GM18507 (cell line): Measurements from ENCODE around the gene MAP1LC3A.
"Not testable (repeated sequence)": the region's sequence is repeated elsewhere in the genome, so short reads cannot be mapped to it uniquely, and the experiment has no call there.

Source experiments
- DNase-seq: peaks from one replicate; pipeline ENCODE4 v3.0.0; 2011; ENCODE audit warnings: low read depth; ENCODE audit not compliant: insufficient read length; ENCODE audit errors: extremely low spot score
- FAIRE-seq: peaks from 2 replicates; lab custom pipeline; 2011; peaks lifted over from hg19 to GRCh38; lab: Jason Lieb, UNC

Gene MAP1LC3A

DNA sequence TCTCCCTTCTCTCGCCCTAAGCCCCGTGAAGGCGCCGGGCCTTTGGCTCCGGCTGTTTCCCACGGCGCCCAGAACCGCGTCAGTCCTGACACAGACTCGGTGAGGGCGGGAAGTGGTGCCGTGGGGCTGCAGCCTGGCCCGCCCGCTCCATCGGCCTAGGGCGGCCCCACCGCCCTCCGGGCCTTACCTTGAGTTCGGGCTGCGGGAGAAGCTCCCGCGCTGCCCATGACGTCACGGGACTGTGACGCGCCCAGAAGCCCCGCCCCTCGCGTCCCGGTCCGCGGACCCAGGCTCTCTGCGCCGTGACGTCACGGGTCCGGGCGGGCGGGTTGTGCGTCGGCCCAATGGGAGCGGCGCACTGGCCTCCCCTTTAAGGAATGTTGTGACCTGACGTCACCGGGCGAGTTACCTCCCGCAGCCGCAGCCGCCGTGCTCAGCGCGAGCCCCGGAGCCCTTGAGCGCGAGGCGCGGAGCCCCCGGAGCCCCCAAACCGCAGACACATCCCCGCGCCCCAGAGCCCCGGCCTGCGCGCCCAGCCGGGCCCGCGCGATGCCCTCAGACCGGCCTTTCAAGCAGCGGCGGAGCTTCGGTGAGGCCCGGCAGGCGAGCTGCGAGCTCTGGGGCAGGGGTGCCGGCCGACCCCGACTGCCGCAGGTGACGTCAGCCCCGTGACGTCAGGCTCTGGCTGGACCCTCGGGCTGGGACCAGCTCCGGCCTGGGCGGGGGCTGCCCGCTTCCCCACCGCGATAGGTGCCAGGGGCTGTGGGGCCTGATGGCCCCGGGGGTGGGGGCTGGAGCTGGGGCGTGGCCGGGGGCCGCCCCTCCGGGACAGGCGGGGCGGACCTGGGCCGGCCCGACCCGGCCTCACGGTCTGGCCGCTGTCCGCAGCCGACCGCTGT is at the start of gene MAP1LC3A:
MAP1LC3A (plus strand) TSS at position 399 of the 899 bp plus-strand sequence; CDS start at position 550, 151 bp downstream.
- peak; percentile 48 for FAIRE-seq
- peak; percentile 81 for DNase-seq

DNA sequence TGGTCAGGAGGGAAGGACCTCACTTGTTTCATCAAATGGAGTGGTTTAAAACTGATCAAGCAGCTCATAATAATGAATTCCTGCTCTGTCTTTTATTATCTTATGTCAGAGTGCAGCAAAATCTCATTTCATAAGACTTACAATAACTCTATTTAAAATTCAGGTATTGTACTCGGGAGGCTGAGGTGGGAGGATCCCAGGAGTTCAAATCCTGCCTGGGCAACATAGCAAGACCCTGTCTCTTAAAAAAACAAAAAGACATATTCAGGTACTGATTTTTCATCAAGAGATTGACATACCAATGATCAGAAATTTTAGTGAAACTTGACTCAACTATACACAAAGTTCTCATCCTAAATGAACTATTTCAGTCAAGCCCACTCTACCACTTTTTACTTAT is 47.9 kb upstream of the MAP1LC3A start:
- no peak for FAIRE-seq
- DNase-seq, result no peak

DNA sequence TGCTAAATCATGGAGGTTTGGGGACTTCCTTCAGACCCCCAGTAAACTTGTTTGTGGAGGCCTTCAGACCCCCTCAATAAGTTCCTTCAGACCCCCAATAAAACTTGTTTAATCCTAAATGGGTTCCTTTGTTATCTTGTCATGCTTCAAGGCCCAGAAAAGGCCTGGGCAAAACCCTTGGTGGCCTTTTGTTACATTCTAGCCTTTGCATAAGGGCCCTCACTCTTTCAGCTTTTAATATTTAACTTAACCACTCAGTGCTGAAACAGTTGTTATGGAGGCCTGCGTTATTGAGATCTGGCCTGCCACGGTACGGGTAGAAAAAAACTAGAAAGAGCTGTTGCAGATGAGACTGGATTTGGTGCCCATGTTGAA is 46.6 kb upstream of the MAP1LC3A start:
- FAIRE-seq, result no peak
- no peak for DNase-seq

DNA sequence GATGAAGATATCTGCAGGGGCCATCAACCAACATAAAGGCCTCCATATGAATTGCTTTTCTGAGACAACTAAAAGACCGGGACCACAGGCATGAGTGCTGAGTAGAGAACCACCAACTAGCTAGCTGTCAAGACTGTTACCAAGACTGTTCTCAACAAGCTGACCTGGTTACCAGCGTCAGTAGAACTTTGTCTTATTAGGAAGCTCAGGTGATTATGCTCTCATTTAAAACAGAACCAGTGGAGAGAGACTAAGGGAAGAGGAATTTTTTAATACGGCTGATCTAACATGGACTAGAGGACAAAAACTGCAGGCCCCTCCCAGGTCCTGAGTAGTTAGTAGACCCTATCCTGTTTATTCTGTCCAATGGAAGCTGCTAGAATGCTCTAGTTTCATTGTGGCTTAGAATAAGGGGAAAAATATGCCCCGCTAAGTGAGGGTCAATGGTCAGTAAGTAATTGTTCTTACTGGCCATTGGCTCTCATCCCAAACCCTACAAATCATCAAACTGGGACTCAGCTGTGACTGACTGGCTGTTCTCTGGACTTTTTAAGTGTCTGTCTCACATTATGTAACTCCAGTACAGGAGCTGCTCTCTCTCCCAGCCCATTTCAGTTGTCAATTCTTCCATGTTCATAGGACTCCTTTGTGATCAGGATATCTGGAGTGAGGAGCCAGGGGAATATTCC is 46.1 kb upstream of the MAP1LC3A start:
- FAIRE-seq (no peak), DNase-seq (no peak)

DNA sequence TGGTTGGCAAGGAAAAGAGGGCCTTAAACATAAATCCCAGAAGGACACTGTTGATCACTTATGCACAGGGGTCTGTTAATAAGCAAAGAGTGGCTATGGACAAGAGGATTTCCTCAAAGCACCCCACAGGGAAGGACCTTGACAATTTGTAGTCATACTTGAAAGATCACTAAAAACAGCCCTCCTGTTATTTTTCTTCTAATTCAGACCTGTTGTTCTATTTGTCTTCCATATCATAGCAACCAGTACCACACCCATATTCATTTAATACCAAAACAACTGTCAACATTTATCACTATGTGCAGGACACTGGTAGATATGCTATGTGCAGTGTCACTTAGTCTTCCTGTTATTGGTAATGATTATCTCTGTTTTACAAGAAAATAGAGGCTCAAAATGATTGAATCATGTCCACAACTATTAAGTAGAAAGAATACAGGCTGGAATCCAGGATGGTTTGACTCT is 45.5 kb upstream of the MAP1LC3A start:
- FAIRE-seq (no peak), DNase-seq (no peak)

DNA sequence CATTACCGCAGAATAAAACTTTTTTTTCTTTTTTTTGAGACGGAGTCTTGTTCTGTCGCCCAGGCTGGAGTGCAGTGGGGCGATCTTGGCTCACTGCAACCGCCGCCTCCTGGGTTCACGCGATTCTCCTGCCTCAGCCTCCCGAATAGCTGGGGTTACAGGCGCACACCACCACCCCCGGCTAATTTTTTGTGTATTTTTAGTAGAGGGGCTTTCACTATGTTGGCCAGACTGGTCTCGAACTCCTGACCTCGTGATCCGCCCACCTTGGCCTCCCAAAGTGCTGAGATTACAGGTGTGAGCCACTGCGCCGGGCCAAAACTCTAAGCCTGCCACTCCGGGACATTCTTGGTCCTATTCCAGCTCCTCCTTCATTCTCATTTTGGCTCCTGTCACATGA is 44.5 kb upstream of the MAP1LC3A start:
- FAIRE-seq, result not testable (repeated sequence)

DNA sequence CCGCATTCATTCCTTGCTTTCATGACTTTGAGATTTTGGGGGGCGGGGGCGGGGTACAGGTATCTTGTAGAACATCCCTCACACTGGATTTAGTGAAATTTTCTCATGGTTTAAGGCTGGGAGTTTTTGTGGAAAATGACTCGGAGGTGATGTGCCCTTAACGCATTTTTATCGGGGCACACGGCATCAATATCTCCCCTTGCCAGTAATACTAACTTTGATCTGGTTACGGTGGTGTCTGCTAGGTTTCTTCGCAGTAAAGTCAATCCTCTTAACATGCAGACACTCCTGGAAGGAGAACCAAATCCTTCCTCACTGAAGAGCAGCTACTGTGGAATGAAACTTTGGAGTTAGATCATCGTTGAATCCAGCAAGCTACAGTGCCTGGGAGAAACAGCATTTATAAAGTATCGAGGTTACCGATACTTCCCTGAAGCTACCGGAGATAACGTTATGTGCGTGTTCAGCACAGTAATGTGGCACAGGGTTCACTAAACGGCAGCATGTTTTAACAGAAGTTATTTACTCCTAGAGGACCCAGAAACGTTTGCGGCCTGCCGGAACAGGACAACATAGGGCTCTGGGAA is 43.5 kb upstream of the MAP1LC3A start:
- no peak for FAIRE-seq
- no peak for DNase-seq

More for the DNA sequence above, 44.5 kb upstream of the MAP1LC3A start:
- not testable (repeated sequence) for DNase-seq

DNA sequence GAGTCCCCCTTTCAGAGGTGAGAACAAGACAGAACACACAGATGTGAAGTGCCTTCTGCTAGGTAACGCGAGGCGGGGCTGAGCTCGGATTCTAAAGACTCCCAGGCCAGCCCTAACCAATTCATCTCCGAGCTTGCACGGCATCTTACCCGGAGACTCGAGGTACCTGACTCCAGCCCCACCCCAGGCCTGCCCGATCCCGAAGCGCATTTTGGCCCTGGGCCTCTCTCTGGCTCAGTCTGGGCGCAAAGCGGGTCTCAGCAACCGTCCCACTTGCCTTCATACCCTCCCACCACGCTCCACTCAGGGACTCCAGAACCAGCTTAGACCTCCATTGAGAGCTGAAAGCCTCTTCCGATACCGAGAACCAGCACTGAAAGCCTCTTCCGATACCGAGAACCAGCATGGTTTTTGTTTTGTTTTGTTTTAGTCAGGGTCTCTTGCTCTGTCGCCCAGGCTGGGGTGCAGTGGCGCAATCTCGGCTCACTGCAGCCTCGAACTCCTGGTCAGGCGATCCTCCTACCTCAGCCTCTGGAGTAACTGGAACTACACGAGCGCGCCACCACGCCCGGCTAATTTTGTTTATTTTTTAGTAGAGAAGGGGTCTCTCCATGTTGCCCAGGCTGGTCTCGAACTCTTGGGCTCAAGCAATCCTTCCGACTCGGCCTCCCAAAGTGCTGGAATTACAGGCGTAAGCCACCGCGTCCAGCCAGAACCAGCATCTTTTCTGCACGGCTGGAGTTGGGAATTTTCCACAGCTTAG is 42.9 kb upstream of the MAP1LC3A start:
- DNase-seq (peak; percentile 44), FAIRE-seq (peak; percentile 78)

DNA sequence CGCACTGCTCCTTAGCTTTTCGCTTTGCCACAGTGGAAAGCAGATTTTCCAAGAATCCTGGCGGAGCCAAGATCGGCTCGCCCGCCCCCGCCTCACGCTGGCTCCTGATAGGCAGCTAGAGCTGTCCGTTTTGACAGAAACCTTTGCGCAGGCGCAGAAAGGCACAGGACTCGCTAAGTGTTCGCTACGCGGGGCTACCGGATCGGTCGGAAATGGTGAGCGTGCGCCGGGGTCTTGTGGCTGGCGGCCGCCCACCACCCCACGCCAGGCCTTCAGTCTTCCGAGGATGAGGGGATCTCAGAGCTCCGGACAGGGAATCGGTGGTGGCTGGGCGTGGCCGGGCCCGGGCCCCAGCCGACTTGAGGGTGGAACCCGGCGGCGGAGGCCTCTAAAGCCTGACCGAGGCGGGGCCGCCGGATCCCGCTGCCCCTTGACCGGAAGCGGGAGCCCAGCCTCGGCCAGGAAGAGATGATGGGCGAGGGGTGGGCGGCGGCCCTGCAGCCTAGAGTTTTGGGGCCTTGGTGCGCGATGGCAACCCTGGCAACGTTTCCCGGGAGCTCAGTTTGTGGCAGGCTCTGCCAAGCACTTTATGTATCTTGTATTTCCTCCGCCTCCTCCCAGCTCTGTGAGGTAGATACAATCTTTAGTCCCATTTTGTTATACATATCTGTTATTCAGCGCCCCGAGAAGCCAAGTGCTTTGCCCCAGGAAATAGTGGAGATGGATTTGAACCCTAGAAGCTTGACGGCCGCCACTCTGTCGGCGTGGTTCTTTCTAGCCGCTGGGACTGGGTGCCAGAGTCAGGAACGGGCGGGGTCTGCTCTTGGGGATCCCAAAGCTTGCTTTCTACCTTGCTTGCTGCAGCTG is 42.0 kb upstream of the MAP1LC3A start, which contains the start of gene DYNLRB1:
DYNLRB1 (plus strand) TSS at position 176 of the 867 bp plus-strand sequence; CDS start at position 213, 37 bp downstream.
- peak; percentile 77 for DNase-seq
- peak; percentile 86 for FAIRE-seq

DNA sequence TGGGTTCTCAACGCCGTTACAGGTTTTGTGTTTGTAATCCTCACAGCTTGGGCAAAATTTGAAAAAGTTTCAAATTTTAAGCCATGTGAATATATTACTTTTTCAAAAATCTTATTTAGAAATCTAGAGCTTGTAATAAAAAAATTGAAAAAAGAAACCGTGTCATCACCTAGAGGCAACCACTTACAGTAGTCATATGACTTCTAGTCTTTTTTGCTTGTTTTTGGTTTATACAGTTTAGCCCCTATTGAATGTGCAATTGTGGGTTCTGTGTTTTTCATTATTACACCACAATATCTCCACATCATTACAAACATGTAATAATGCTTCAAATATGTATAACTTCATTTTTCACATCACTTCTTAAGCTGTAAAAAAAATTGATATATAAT is 41.4 kb upstream of the MAP1LC3A start:
- FAIRE-seq (no peak), DNase-seq (no peak)

DNA sequence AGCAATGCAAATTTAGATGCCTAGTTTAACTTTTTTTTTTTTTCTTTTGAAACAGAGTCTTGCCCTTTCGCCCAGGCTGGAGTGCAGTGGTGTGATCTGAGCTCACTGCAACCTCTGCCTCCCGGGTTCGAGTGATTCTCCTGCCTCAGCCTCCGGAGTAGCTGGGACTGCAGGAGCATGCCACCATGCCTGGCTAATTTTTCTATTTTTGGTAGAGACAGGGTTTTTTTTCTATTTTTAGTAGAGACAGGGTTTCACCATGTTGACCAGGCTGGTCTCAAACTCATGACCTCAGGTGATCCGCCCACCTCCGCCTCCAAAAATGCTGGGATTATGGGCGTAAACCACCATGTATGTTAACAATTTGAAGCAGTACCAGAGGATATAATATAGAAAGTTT is 39.7 kb upstream of the MAP1LC3A start:
- not testable (repeated sequence) for FAIRE-seq, DNase-seq

DNA sequence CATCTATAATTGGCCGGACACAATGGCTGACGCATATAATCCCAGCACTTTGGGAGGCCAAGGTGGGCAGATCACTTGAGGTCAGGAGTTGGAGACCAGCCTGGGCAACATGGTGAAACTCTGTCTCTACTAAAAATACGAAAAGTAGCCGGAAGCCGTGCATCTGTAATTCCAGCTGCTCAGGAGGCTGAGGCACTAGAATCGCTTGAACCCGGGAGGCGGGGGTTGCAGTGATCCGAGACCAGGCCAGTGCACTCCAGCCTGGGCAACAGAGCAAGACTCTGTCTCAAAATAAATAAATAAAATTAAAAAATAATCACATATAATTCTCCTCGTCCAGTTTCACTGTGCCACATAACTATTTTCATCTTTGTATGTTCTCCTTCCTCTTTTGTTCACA is 38.7 kb upstream of the MAP1LC3A start:
- FAIRE-seq, DNase-seq: not testable (repeated sequence)

DNA sequence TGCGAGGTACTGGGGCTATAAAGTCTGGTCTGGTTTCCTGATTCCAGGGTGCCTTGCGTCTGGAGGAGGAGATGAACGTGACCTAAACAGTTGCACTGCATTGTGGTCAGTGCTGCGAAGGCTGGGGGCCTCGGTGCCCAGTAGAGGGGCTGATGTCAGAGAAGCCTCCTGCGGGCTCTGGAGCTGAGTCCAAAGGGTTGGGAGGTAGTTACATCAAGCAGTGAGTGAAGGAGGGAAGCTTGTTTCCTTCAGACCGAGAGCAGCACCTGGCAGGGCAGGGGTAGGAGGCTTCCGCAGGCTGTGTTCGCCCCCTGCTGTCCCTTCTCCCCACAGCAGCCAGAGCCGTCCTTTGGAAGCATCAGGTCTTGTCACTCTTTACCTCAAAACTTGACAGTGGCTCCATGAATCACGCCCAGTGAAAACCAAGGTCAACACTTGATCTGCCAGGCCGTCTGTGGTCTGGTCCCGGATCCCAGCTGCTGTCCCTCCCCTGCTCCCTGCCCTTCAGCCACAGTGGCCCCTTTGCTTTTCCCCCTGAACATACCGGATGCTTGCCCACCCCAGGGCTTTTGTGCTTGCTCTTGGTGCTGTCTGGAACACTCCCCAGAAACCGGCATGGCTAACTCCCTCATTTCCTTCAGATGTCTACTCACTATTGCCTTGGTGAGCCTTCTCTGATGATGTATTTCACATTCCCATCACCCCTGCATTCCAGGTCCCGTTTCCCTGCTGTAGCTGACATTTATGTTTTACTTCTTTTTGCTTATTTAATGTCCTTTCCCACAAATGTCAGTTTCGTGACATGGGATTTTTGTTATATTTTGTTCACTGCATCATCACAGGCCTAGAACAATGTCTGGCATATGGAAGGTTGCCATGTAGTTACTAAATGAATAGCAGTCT is 35.3 kb upstream of the MAP1LC3A start:
- FAIRE-seq, result peak; percentile 24

DNA sequence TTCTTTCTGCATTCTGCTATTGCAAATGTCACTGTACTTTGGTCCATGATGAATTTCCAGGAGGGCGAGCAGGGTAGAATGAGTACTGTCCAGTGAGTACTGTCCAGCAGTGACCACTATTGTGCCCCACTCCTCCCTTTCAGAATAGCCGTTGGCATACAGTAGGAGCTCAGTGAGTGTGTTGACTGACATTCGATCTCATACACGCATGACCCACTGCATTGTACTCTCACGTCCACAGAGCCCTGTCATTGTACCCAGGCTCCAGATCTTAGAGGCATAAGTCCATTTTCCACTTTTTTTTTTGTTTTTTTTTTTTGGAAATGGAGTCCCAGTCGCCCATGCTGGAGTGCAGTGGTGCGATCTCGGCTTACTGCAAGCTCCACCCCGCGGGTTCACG is 34.1 kb upstream of the MAP1LC3A start:
- DNase-seq (no peak), FAIRE-seq (no peak)

More for the DNA sequence above, 35.3 kb upstream of the MAP1LC3A start:
- no peak for DNase-seq

DNA sequence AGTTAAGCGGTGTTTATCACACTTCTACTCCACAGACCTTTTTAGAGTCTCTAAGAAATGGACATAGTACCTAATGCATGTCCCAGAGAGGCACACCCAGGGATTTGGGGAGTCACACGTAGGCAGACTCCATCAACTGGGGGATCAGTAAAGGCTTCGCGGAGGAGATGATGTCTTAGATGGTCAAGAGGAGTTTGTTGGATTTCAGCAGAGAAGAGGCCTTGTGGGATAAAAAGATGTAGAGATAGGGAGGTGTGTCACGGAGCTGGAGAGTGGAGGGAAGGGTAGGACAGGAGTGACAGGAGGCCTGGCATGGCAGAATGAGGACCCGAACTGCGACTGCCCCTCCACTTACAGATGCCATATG is 33.2 kb upstream of the MAP1LC3A start:
- DNase-seq (no peak), FAIRE-seq (no peak)

DNA sequence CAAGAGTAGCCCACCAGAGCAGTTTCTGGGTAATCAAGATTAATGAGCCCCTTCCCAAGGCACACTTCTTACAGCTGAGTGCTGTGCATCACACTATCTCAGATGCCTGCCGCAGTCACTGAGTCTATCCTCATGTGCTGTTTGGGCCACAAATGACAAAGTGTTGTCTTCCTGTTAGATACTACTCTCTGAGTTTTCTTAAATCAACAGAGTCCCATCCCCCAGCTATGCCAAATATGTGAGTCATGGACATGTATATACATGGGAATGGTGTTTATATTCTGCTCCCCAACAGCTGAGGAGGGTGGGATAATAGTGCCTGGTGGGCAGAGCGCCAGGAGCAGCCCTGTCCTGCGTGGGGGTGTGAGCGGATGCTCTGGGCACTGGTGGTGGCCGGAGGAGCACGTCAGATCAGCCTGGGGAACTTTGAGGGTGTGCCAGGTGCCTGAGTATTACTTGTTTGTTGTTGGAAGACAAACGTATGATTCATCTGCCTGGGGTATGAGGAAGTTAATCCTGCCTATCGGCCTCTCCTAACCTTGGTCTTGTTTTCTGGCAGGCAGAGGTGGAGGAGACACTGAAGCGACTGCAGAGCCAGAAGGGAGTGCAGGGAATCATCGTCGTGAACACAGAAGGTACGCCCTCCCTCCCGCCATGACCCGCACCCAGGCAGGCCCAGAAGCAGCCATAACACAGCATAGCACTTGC is 32.7 kb upstream of the MAP1LC3A start:
- no peak for FAIRE-seq

DNA sequence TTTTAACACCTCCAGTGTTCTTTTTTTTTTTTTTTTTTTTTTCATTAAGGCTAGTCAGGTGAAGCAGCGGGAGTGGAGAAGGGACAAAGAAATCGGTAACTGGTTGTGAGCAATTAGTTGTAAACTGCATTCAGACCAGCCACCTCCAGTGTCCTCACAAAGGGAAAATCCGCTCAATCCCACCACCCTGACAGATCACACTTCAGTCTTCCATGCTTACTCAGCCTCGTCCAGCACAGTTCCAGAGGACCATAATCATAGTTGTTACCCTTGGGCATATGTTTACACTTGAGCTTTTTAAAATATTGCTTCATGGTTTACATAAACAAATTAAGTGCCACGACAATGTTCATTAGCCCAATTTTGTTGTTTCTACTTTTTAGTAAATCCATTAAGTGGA is 32.1 kb upstream of the MAP1LC3A start:
- no peak for DNase-seq
- FAIRE-seq, result no peak

More for the DNA sequence above, 32.7 kb upstream of the MAP1LC3A start:
- DNase-seq, result no peak
